ENCODE results near the gene EPM2A. TPM values are rescaled to one million over a fixed set of nuclear protein-coding genes. Genes with fewer than 3 reads are reported as not detected.
"Not testable (repeated sequence)": the region's sequence is repeated elsewhere in the genome, so short reads cannot be mapped to it uniquely, and the experiment has no call there.

Gene EPM2A
- polyA plus RNA-seq, 2 donors, result 1.6 to 3.1 TPM

- H3K36me3 ChIP-seq (ENCODE audit: control insufficient read depth in 2 of 2, insufficient read depth in 2 of 2, low read length in 1 of 2), result no peaks in the 10 kb centered on the region
- no peaks in the 10 kb centered on the region for H3K27me3 ChIP-seq (ENCODE audit: control insufficient read depth in 1 of 2, insufficient read depth in 2 of 2, low read length in 2 of 2)
- WGBS, 2 donors, result 87 to 89% methylated on average over 4 of the region's 4 CpGs
- no peak overlapping the region for H3K4me3 ChIP-seq (ENCODE audit: low read depth in 1 of 2, low read length in 2 of 2)
- no peaks in the 10 kb centered on the region for H3K4me1 ChIP-seq (ENCODE audit: control insufficient read depth in 2 of 2, insufficient read depth in 2 of 2, low read length in 1 of 2)
- H3K9me3 ChIP-seq (ENCODE audit: control insufficient read depth in 2 of 2, insufficient read depth in 1 of 2, low read depth in 1 of 2, low read length in 1 of 2), result no peaks in the 10 kb centered on the region
- no peak overlapping the region for H3K27ac ChIP-seq (ENCODE audit: low read depth in 2 of 2, low read length in 1 of 2)
Observed at GRCh38 chr6:145715426-145715825, 19.9 kb downstream of the EPM2A start.

GRCh38 chr6:145714731-145715130 lies 20.6 kb downstream of the EPM2A start:
- Histone ChIP-seq H3K27ac (ENCODE audit: low read depth in 2 of 2, low read length in 1 of 2) (no peak overlapping the region), H3K4me3 (ENCODE audit: low read depth in 1 of 2, low read length in 2 of 2) (no peak overlapping the region), H3K36me3 (ENCODE audit: control insufficient read depth in 2 of 2, insufficient read depth in 2 of 2, low read length in 1 of 2) (no peaks in the 10 kb centered on the region), H3K9me3 (ENCODE audit: control insufficient read depth in 2 of 2, insufficient read depth in 1 of 2, low read depth in 1 of 2, low read length in 1 of 2) (no peaks in the 10 kb centered on the region), H3K4me1 (ENCODE audit: control insufficient read depth in 2 of 2, insufficient read depth in 2 of 2, low read length in 1 of 2) (no peaks in the 10 kb centered on the region), H3K27me3 (ENCODE audit: control insufficient read depth in 1 of 2, insufficient read depth in 2 of 2, low read length in 2 of 2) (no peaks in the 10 kb centered on the region)
- 82 to 90% methylated on average over 2 of the region's 2 CpGs for WGBS, 2 donors

GRCh38 chr6:145713773-145714172 lies 21.5 kb downstream of the EPM2A start:
- Histone ChIP-seq H3K27ac (ENCODE audit: low read depth in 2 of 2, low read length in 1 of 2) (no peak overlapping the region), H3K27me3 (ENCODE audit: control insufficient read depth in 1 of 2, insufficient read depth in 2 of 2, low read length in 2 of 2) (no peaks in the 10 kb centered on the region), H3K9me3 (ENCODE audit: control insufficient read depth in 2 of 2, insufficient read depth in 1 of 2, low read depth in 1 of 2, low read length in 1 of 2) (no peaks in the 10 kb centered on the region), H3K4me1 (ENCODE audit: control insufficient read depth in 2 of 2, insufficient read depth in 2 of 2, low read length in 1 of 2) (no peaks in the 10 kb centered on the region), H3K4me3 (ENCODE audit: low read depth in 1 of 2, low read length in 2 of 2) (no peak overlapping the region), H3K36me3 (ENCODE audit: control insufficient read depth in 2 of 2, insufficient read depth in 2 of 2, low read length in 1 of 2) (no peaks in the 10 kb centered on the region)
- 78 to 85% methylated on average over 2 of the region's 2 CpGs for WGBS, 2 donors

GRCh38 chr6:145711372-145711771 lies 23.9 kb downstream of the EPM2A start:
- no peaks in the 10 kb centered on the region for H3K27me3 ChIP-seq (ENCODE audit: control insufficient read depth in 1 of 2, insufficient read depth in 2 of 2, low read length in 2 of 2)
- no peak overlapping the region for H3K27ac ChIP-seq (ENCODE audit: low read depth in 2 of 2, low read length in 1 of 2)
- no peaks in the 10 kb centered on the region for H3K4me1 ChIP-seq (ENCODE audit: control insufficient read depth in 2 of 2, insufficient read depth in 2 of 2, low read length in 1 of 2)
- no peak overlapping the region for H3K4me3 ChIP-seq (ENCODE audit: low read depth in 1 of 2, low read length in 2 of 2)
- no peaks in the 10 kb centered on the region for H3K9me3 ChIP-seq (ENCODE audit: control insufficient read depth in 2 of 2, insufficient read depth in 1 of 2, low read depth in 1 of 2, low read length in 1 of 2)
- H3K36me3 ChIP-seq (ENCODE audit: control insufficient read depth in 2 of 2, insufficient read depth in 2 of 2, low read length in 1 of 2), result no peaks in the 10 kb centered on the region

GRCh38 chr6:145707397-145707796 lies 27.9 kb downstream of the EPM2A start:
- no peaks in the 10 kb centered on the region for H3K9me3 ChIP-seq (ENCODE audit: control insufficient read depth in 2 of 2, insufficient read depth in 1 of 2, low read depth in 1 of 2, low read length in 1 of 2)
- 92 to 96% methylated on average over 5 of the region's 5 CpGs for WGBS, 2 donors

GRCh38 chr6:145705561-145705960 lies 29.8 kb downstream of the EPM2A start:
- no peaks in the 10 kb centered on the region for H3K36me3 ChIP-seq (ENCODE audit: control insufficient read depth in 2 of 2, insufficient read depth in 2 of 2, low read length in 1 of 2)
- H3K4me3 ChIP-seq (ENCODE audit: low read depth in 1 of 2, low read length in 2 of 2), result no peak overlapping the region
- 71 to 77% methylated on average over 2 of the region's 2 CpGs for WGBS, 2 donors
- H3K9me3 ChIP-seq (ENCODE audit: control insufficient read depth in 2 of 2, insufficient read depth in 1 of 2, low read depth in 1 of 2, low read length in 1 of 2), result no peaks in the 10 kb centered on the region
- no peaks in the 10 kb centered on the region for H3K27me3 ChIP-seq (ENCODE audit: control insufficient read depth in 1 of 2, insufficient read depth in 2 of 2, low read length in 2 of 2)
- H3K4me1 ChIP-seq (ENCODE audit: control insufficient read depth in 2 of 2, insufficient read depth in 2 of 2, low read length in 1 of 2), result no peaks in the 10 kb centered on the region
- H3K27ac ChIP-seq (ENCODE audit: low read depth in 2 of 2, low read length in 1 of 2), result no peak overlapping the region

More at GRCh38 chr6:145707397-145707796, 27.9 kb downstream of the EPM2A start:
- Histone ChIP-seq H3K27ac (ENCODE audit: low read depth in 2 of 2, low read length in 1 of 2) (no peak overlapping the region), H3K27me3 (ENCODE audit: control insufficient read depth in 1 of 2, insufficient read depth in 2 of 2, low read length in 2 of 2) (no peaks in the 10 kb centered on the region), H3K4me1 (ENCODE audit: control insufficient read depth in 2 of 2, insufficient read depth in 2 of 2, low read length in 1 of 2) (no peaks in the 10 kb centered on the region), H3K36me3 (ENCODE audit: control insufficient read depth in 2 of 2, insufficient read depth in 2 of 2, low read length in 1 of 2) (no peaks in the 10 kb centered on the region), H3K4me3 (ENCODE audit: low read depth in 1 of 2, low read length in 2 of 2) (no peak overlapping the region)

GRCh38 chr6:145704143-145704781 lies 31.1 kb downstream of the EPM2A start:
- H3K27me3 ChIP-seq (ENCODE audit: control insufficient read depth in 1 of 2, insufficient read depth in 2 of 2, low read length in 2 of 2), result no peaks in the 10 kb centered on the region
- WGBS, 2 donors, result 41 to 44% methylated on average over 3 of the region's 3 CpGs
- H3K9me3 ChIP-seq (ENCODE audit: control insufficient read depth in 2 of 2, insufficient read depth in 1 of 2, low read depth in 1 of 2, low read length in 1 of 2), result no peaks in the 10 kb centered on the region
- H3K36me3 ChIP-seq (ENCODE audit: control insufficient read depth in 2 of 2, insufficient read depth in 2 of 2, low read length in 1 of 2), result no peaks in the 10 kb centered on the region
- H3K27ac ChIP-seq (ENCODE audit: low read depth in 2 of 2, low read length in 1 of 2), result no peak overlapping the region
- H3K4me1 ChIP-seq (ENCODE audit: control insufficient read depth in 2 of 2, insufficient read depth in 2 of 2, low read length in 1 of 2), result no peaks in the 10 kb centered on the region
- no peak overlapping the region for H3K4me3 ChIP-seq (ENCODE audit: low read depth in 1 of 2, low read length in 2 of 2)

GRCh38 chr6:145699462-145699861 lies 35.9 kb downstream of the EPM2A start:
- no peaks in the 10 kb centered on the region for H3K9me3 ChIP-seq (ENCODE audit: control insufficient read depth in 2 of 2, insufficient read depth in 1 of 2, low read depth in 1 of 2, low read length in 1 of 2)
- H3K4me1 ChIP-seq (ENCODE audit: control insufficient read depth in 2 of 2, insufficient read depth in 2 of 2, low read length in 1 of 2), result no peaks in the 10 kb centered on the region
- no peak overlapping the region for H3K4me3 ChIP-seq (ENCODE audit: low read depth in 1 of 2, low read length in 2 of 2)
- H3K27me3 ChIP-seq (ENCODE audit: control insufficient read depth in 1 of 2, insufficient read depth in 2 of 2, low read length in 2 of 2), result no peaks in the 10 kb centered on the region
- no peaks in the 10 kb centered on the region for H3K36me3 ChIP-seq (ENCODE audit: control insufficient read depth in 2 of 2, insufficient read depth in 2 of 2, low read length in 1 of 2)
- no peak overlapping the region for H3K27ac ChIP-seq (ENCODE audit: low read depth in 2 of 2, low read length in 1 of 2)

GRCh38 chr6:145697401-145697800 lies 37.9 kb downstream of the EPM2A start:
- H3K9me3 ChIP-seq (ENCODE audit: control insufficient read depth in 2 of 2, insufficient read depth in 1 of 2, low read depth in 1 of 2, low read length in 1 of 2); H3K27ac ChIP-seq (ENCODE audit: low read depth in 2 of 2, low read length in 1 of 2); H3K4me1 ChIP-seq (ENCODE audit: control insufficient read depth in 2 of 2, insufficient read depth in 2 of 2, low read length in 1 of 2); H3K36me3 ChIP-seq (ENCODE audit: control insufficient read depth in 2 of 2, insufficient read depth in 2 of 2, low read length in 1 of 2); H3K27me3 ChIP-seq (ENCODE audit: control insufficient read depth in 1 of 2, insufficient read depth in 2 of 2, low read length in 2 of 2); H3K4me3 ChIP-seq (ENCODE audit: low read depth in 1 of 2, low read length in 2 of 2): not testable (repeated sequence)
- WGBS, 2 donors, result 96 to 98% methylated on average over 12 of the region's 12 CpGs

GRCh38 chr6:145694083-145694737 lies 41.1 kb downstream of the EPM2A start:
- Histone ChIP-seq H3K36me3 (ENCODE audit: control insufficient read depth in 2 of 2, insufficient read depth in 2 of 2, low read length in 1 of 2) (no peaks in the 10 kb centered on the region), H3K4me3 (ENCODE audit: low read depth in 1 of 2, low read length in 2 of 2) (no peak overlapping the region), H3K4me1 (ENCODE audit: control insufficient read depth in 2 of 2, insufficient read depth in 2 of 2, low read length in 1 of 2) (no peaks in the 10 kb centered on the region), H3K27ac (ENCODE audit: low read depth in 2 of 2, low read length in 1 of 2) (no peak overlapping the region), H3K27me3 (ENCODE audit: control insufficient read depth in 1 of 2, insufficient read depth in 2 of 2, low read length in 2 of 2) (no peaks in the 10 kb centered on the region), H3K9me3 (ENCODE audit: control insufficient read depth in 2 of 2, insufficient read depth in 1 of 2, low read depth in 1 of 2, low read length in 1 of 2) (no peaks in the 10 kb centered on the region)
- 84 to 88% methylated on average over 4 of the region's 4 CpGs for WGBS, 2 donors

Data from esophagus (tissue), 2 donors.